OCI-LY3 (cell line): ENCODE results near the gene NVL.

Source experiments
- H2AFZ ChIP-seq: fragments of 200-600, 300-600 bp; shearing (Covaris generic); 2 replicates; pipeline ENCODE4 v1.6.0; 2014; ENCODE audit warnings: antibody characterized with exemption, low read depth, low read length
- H3K27ac ChIP-seq: fragments of 200-600, 300-600 bp; sonication (generic); 2 replicates; pipeline ENCODE4 v1.5.1; 2014; ENCODE audit warnings: mild to moderate bottlenecking, low read length, moderate library complexity, mixed read lengths
- H3K27me3 ChIP-seq: fragments of 200-600, 300-600 bp; sonication (generic); 2 replicates; pipeline ENCODE4 v1.6.1; 2014; ENCODE audit warnings: low read depth, low read length, mixed read lengths
- H3K36me3 ChIP-seq: fragments of 200-600, 300-600 bp; sonication (generic); replicated peaks from 2 replicates; pipeline ENCODE3; 2014; ENCODE audit warnings: low read depth, low read length, mixed read lengths
- H3K4me1 ChIP-seq: fragments of 300-600, 200-600 bp; sonication (generic); 2 replicates; pipeline ENCODE4 v1.6.1; 2014; ENCODE audit warnings: low read length, mixed read lengths
- H3K4me2 ChIP-seq: fragments of 200-600, 300-600 bp; sonication (generic); 2 replicates; pipeline ENCODE4 v1.6.1; 2014; ENCODE audit warnings: low read length, mixed read lengths
- H3K4me3 ChIP-seq: fragments of 300-600, 200-600 bp; sonication (generic); 2 replicates; pipeline ENCODE4 v1.5.1; 2014; ENCODE audit warnings: antibody characterized with exemption, mild to moderate bottlenecking, low read length, moderate library complexity
- H3K79me2 ChIP-seq: fragments of 300-600, 200-600 bp; shearing (Covaris generic); 2 replicates; pipeline ENCODE4 v1.6.1; 2014; ENCODE audit warnings: mild to moderate bottlenecking, low read length, mixed read lengths
- H3K9ac ChIP-seq: fragments of 300-600, 200-600 bp; shearing (Covaris generic); 2 replicates; pipeline ENCODE4 v1.6.0; 2014; ENCODE audit warnings: mild to moderate bottlenecking, low read length, moderate library complexity
- H3K9me3 ChIP-seq: fragments of 200-600, 300-600 bp; shearing (Covaris generic); 2 replicates; pipeline ENCODE4 v1.6.1; 2014; ENCODE audit warnings: low read length, mixed read lengths; ENCODE audit not compliant: insufficient read depth
- H4K20me1 ChIP-seq: fragments of 200-600, 300-600 bp; sonication (generic); 2 replicates; pipeline ENCODE4 v1.6.1; 2016; ENCODE audit warnings: low read length, mixed read lengths; ENCODE audit not compliant: insufficient read depth
- EZH2phosphoT487 ChIP-seq: fragments of 200-600 bp; shearing (Covaris generic); IDR thresholded peaks from 2 replicates; pipeline ENCODE4 v1.6.1; 2018; ENCODE audit warnings: antibody characterized with exemption, mixed run types, low read depth
- TF ChIP-seq, protein P1 (sequence below): fragments of 200-600, 300-600 bp; sonication (generic); IDR thresholded peaks from 2 replicates; pipeline ENCODE4 v1.5.1; 2014; ENCODE audit warnings: antibody characterized with exemption, low read length, low read depth

Gene NVL

DNA sequence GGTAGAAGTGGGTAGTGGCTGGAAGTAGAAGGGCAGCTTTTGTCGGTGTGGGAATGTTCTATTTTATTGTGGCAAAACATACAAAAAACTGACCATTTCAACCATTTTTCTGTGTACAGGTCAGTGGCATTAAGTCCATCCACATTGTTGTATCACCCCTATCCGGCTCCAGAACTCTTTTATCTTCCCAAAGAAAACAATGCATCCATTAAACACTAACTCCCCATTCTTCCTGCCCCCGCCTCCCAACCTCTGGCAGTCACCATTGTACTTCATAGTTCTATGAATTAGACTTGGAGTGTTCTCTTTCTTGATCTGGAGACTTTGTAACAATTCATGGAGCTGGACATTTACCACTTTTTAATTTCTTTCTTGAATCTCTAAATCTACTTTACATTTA lies 91.2 kb downstream of the NVL start:
- Histone ChIP-seq H3K4me2 (no peak overlapping the region), H3K4me3 (no peak overlapping the region)
- no peak for TF ChIP-seq EZH2phosphoT487
- TF ChIP-seq, protein P1, sequence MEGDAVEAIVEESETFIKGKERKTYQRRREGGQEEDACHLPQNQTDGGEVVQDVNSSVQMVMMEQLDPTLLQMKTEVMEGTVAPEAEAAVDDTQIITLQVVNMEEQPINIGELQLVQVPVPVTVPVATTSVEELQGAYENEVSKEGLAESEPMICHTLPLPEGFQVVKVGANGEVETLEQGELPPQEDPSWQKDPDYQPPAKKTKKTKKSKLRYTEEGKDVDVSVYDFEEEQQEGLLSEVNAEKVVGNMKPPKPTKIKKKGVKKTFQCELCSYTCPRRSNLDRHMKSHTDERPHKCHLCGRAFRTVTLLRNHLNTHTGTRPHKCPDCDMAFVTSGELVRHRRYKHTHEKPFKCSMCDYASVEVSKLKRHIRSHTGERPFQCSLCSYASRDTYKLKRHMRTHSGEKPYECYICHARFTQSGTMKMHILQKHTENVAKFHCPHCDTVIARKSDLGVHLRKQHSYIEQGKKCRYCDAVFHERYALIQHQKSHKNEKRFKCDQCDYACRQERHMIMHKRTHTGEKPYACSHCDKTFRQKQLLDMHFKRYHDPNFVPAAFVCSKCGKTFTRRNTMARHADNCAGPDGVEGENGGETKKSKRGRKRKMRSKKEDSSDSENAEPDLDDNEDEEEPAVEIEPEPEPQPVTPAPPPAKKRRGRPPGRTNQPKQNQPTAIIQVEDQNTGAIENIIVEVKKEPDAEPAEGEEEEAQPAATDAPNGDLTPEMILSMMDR, result no peak

DNA sequence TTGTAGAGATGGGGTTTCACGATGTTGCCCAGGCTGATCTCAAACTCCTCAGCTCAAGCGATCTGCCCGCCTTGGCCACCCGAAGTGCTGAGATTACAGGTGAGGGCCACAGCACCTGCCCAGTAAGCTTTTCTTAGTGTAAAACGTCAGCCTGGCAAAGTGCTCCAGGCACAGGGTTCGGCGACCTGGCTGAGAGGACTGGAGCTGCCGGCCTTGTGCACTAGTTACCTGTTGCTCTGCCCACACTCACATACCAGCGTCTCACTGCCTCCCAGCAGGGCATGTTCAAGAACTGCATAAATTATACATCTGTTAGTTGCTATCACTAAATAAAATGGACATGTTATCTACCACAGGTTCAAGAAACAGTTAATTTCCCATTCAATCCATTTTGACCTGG lies 91.8 kb downstream of the NVL start:
- TF ChIP-seq, protein P1, result no peak
- no peak for TF ChIP-seq EZH2phosphoT487
- H3K36me3 ChIP-seq, result peaks cover 12% of the 10 kb centered on the region
- no peaks in the 10 kb centered on the region for H3K4me1 ChIP-seq
- no peaks in the 10 kb centered on the region for H3K79me2 ChIP-seq
- H3K4me2 ChIP-seq, result no peak overlapping the region
- no peak overlapping the region for H2AFZ ChIP-seq
- no peak overlapping the region for H3K27ac ChIP-seq
- H4K20me1 ChIP-seq, result no peaks in the 10 kb centered on the region
- no peak overlapping the region for H3K4me3 ChIP-seq
- no peaks in the 10 kb centered on the region for H3K27me3 ChIP-seq
- no peak overlapping the region for H3K9ac ChIP-seq
- no peaks in the 10 kb centered on the region for H3K9me3 ChIP-seq

More for the DNA sequence above, 91.2 kb downstream of the NVL start:
- no peaks in the 10 kb centered on the region for H3K27me3 ChIP-seq
- H3K9me3 ChIP-seq, result no peaks in the 10 kb centered on the region
- no peak overlapping the region for H2AFZ ChIP-seq
- no peaks in the 10 kb centered on the region for H3K4me1 ChIP-seq
- no peak overlapping the region for H3K27ac ChIP-seq
- H3K36me3 ChIP-seq, result peaks cover 12% of the 10 kb centered on the region
- H4K20me1 ChIP-seq, result no peaks in the 10 kb centered on the region
- no peaks in the 10 kb centered on the region for H3K79me2 ChIP-seq
- no peak overlapping the region for H3K9ac ChIP-seq

DNA sequence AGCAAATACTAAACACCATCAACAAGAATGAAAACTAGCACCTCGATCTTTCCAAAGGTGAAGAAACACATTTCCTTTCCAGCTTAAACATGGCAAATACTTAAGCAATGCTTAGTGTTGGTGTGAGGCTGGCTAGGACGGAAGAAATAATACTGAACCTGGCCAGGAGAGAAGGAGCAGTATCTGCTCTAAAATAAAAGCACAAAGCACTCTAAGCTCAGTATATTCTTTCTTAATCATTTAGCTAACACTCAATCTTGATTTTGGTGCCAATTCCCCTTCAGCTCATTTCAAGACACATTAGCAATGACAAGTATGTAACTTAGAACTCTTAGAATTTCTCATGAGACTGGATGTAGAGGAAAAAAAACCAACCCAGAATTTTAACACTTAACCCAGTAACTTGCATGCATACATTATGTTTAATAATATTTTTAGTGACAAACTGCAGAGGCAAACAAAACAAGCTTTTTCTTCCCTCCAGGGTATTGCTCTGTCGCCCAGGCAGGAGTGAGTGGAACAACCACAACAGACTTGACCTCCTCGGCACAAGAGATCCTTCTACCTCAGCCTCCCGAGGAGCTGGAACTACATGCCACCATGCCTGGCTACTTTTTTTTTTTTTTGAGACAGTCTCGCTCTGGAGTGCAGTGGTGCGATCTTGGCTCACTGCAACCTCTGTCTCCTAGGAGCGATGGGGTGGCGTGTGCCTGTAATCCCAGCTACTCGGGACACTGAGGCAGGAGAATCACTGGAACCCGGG lies 92.7 kb downstream of the NVL start:
- no peak for TF ChIP-seq EZH2phosphoT487
- TF ChIP-seq, protein P1, result no peak
- Histone ChIP-seq H3K36me3 (peaks cover 16% of the 10 kb centered on the region), H3K4me3 (no peak overlapping the region), H3K27ac (no peak overlapping the region), H3K4me2 (no peak overlapping the region), H2AFZ (no peak overlapping the region), H3K9ac (no peak overlapping the region), H3K4me1 (no peaks in the 10 kb centered on the region), H3K79me2 (no peaks in the 10 kb centered on the region), H4K20me1 (no peaks in the 10 kb centered on the region), H3K9me3 (no peaks in the 10 kb centered on the region), H3K27me3 (no peaks in the 10 kb centered on the region)

DNA sequence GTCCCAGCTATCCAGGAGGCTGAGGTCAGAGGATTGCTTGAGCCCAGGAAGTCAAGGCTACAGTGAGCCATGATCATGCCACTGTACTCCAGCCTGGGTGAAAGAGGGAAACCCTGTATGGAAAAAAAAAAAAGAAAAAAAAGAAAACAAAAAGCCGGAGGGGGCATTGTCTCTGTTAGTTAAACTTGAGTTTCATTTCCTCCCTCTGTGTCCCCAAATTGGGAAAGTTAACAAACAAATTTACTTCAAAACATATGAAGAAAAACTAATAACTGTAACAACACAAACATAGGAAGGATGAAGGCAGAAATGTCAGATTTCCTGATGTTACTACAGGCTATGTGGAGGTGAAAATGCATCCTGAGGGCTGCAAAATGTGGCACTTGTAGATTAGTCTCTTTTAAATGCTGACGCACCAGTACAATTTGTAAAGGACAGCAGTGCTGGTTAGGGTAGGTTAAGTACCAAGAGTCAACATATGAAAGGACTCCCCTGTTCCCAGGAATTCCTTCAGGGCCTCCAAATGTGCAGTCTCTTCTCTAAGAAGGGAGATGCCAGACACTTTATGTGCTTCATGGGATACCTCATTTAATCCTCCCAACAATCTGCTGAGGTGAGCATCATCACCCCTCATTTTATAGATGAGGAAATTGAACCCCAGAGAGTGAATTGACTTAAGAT lies 94.0 kb downstream of the NVL start:
- Histone ChIP-seq H3K4me3 (no peak overlapping the region), H3K27me3 (no peaks in the 10 kb centered on the region), H3K4me2 (no peak overlapping the region), H3K9me3 (no peaks in the 10 kb centered on the region), H3K27ac (no peak overlapping the region), H3K36me3 (peaks cover 21% of the 10 kb centered on the region), H3K79me2 (no peaks in the 10 kb centered on the region), H4K20me1 (no peaks in the 10 kb centered on the region), H2AFZ (no peak overlapping the region), H3K9ac (no peak overlapping the region), H3K4me1 (no peaks in the 10 kb centered on the region)
- TF ChIP-seq, protein P1, result no peak
- no peak for TF ChIP-seq EZH2phosphoT487
